ENCODE measurements around the gene FRMD8. TPM values are rescaled to one million over a fixed set of nuclear protein-coding genes. Genes with fewer than 3 reads are reported as not detected.
"Not testable (repeated sequence)": the region's sequence is repeated elsewhere in the genome, so short reads cannot be mapped to it uniquely, and the experiment has no call there.

Gene FRMD8
- total RNA-seq, 3 donors from 2014 or later (not counting 1 experiment from before 2014, with no cell fraction given), result 45.6 to 58.4 (median 57.7) TPM

DNA sequence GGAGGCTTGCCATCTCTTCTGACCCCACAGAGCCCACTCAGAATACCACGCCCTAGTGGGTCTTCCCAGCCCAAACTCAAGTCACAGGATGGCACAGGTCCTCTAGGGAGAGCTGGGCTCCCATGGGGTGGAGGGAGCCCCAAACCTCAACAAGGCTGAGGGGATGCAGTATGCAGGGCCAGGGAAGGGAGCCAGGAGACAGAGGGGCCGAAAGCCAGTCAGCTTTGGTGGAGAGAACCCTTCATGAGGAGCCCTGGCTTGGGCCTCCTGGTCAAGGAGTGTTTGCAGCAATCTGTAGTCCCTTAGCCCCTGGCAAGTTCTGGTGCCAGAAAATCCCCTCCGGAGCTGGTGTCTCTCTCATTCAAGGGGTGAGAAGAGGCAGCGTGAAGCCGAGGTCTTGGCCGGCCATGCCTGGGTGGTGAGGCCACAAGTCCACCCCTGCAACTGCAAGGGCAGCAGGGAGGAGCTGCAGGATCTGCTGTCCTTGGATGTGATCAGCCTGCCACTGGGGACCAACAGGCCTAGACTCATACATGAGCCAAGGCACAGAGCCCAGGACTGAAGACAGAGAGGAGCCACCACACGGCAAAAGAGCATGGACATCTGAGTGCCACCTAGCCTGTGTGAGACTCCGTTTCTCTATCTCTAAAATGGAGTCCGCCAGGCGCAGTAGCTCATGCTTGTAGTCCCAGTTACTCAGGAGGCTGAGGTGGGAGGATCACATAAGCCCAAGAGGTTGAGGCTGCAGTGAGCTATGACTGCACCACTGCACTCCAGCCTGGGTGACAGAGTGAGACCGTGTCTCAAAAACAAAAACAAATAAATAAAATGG, 60.2 kb downstream of the FRMD8 start:
- WGBS (ENCODE audit: insufficient coverage), result 93% methylated on average over 11 of the region's 11 CpGs
- Mint-ChIP-seq H3K27me3 (ENCODE audit: low read depth in 2 of 2) (no peaks in the 10 kb centered on the region), H3K36me3 (no peaks in the 10 kb centered on the region), H3K4me1 (peaks cover 28 to 46% of the 10 kb centered on the region in 2 donors), H3K27ac (peak overlapping the region; percentile 61 to 76), H3K9me3 (no peaks in the 10 kb centered on the region), H3K4me3 (no peak overlapping the region)
- Histone ChIP-seq H3K4me3 (ENCODE audit: low read length) (no peak overlapping the region), H3K36me3 (ENCODE audit: control insufficient read depth, insufficient read depth, low read length) (peaks cover 25% of the 10 kb centered on the region), H3K4me1 (ENCODE audit: control insufficient read depth, insufficient read depth, low read length) (peaks cover 30% of the 10 kb centered on the region), H3K27me3 (ENCODE audit: control insufficient read depth, insufficient read depth, low read length) (no peaks in the 10 kb centered on the region), H3K9me3 (ENCODE audit: control insufficient read depth, insufficient read depth, low read length) (no peaks in the 10 kb centered on the region), H3K27ac (ENCODE audit: low read length) (no peak overlapping the region)
- intact Hi-C loops (cut with micrococcal nuclease), result no loop called here
- DNase-seq (peak in 1 of 2 donors; percentile 8), ATAC-seq (no peak)
- TF ChIP-seq CTCF (IDR thresholded peaks at IDR 0.05), result no peak

DNA sequence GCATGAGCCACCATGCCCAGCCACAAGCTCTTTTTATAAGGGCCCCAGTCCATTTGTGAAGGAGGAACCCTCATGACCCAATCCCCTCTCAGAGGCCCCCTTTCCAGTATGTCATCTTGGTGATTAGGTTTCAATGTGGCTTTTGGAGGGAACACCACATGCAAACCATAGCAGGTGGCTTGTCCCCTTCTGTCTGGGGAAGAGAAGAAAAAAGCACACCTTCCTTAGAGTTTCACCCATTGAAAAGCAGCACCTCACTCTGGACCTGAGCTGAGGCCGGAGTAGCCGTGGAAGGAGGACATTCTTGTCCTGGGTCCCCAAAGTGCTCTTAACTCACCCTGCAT, 61.6 kb downstream of the FRMD8 start:
- Mint-ChIP-seq H3K27ac (peak overlapping the region in 1 of 2 donors; percentile 68), H3K4me1 (peaks cover 16 to 32% of the 10 kb centered on the region in 2 donors), H3K36me3 (no peaks in the 10 kb centered on the region), H3K9me3 (no peaks in the 10 kb centered on the region), H3K4me3 (no peak overlapping the region), H3K27me3 (ENCODE audit: low read depth in 2 of 2) (no peaks in the 10 kb centered on the region)
- intact Hi-C loops (cut with micrococcal nuclease), result no loop called here
- 96% methylated on average over 2 of the region's 2 CpGs for WGBS (ENCODE audit: insufficient coverage)
- no peaks in the 10 kb centered on the region for H3K9me3 ChIP-seq (ENCODE audit: control insufficient read depth, insufficient read depth, low read length)
- ATAC-seq, result no peak
- TF ChIP-seq CTCF (IDR thresholded peaks at IDR 0.05), result no peak
- no peak for DNase-seq
- no peak overlapping the region for H3K27ac ChIP-seq (ENCODE audit: low read length)
- H3K4me3 ChIP-seq (ENCODE audit: low read length), result no peak overlapping the region
- H3K27me3 ChIP-seq (ENCODE audit: control insufficient read depth, insufficient read depth, low read length), result no peaks in the 10 kb centered on the region
- H3K36me3 ChIP-seq (ENCODE audit: control insufficient read depth, insufficient read depth, low read length), result peaks cover 22% of the 10 kb centered on the region
- H3K4me1 ChIP-seq (ENCODE audit: control insufficient read depth, insufficient read depth, low read length), result peaks cover 20% of the 10 kb centered on the region

DNA sequence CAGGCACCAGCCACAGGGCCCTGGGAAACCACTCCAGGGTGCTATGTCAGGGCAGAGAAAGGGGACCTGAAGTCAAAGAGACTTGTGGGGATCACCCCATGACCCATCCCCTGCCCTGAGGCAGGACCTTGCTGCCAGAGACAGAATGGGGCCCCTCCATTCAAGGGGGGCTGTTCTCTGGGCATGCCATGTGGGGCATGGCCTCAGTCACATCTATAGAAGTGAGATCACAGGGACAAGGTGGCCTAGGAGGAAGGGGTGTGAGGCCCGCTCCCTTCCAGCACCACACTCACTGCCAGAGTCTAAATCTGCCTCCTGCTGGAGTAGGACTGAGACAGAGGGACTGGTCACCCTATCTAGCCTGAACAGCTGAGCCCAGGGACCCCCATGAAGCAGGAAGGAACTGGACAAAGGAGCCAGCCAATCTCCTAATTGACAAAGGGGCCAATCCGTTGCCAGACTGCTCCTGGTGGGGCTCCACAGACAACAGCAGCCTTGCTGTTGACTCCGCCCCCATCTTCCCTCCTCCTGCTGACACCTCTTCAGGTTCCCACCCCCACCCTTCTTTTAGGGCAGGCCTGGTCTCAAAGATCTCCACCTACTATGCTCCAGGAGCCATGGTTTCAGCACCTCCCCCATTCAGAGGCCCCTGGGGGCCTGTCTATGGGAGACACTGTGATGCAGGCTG, 62.1 kb downstream of the FRMD8 start:
- intact Hi-C loops (cut with micrococcal nuclease), result no loop called here
- peak in 2 of 3 donors; percentile 11 to 19 for ATAC-seq
- Histone ChIP-seq H3K27ac (ENCODE audit: low read length) (no peak overlapping the region), H3K9me3 (ENCODE audit: control insufficient read depth, insufficient read depth, low read length) (no peaks in the 10 kb centered on the region), H3K36me3 (ENCODE audit: control insufficient read depth, insufficient read depth, low read length) (peaks cover 21% of the 10 kb centered on the region), H3K4me1 (ENCODE audit: control insufficient read depth, insufficient read depth, low read length) (peaks cover 15% of the 10 kb centered on the region), H3K27me3 (ENCODE audit: control insufficient read depth, insufficient read depth, low read length) (no peaks in the 10 kb centered on the region), H3K4me3 (ENCODE audit: low read length) (no peak overlapping the region)
- TF ChIP-seq CTCF (IDR thresholded peaks at IDR 0.05), result no peak
- Mint-ChIP-seq H3K27ac (peak overlapping the region in 1 of 2 donors; percentile 68), H3K36me3 (no peaks in the 10 kb centered on the region), H3K4me1 (peaks cover 11 to 27% of the 10 kb centered on the region in 2 donors), H3K9me3 (no peaks in the 10 kb centered on the region), H3K4me3 (no peak overlapping the region), H3K27me3 (ENCODE audit: low read depth in 2 of 2) (no peaks in the 10 kb centered on the region)
- 83% methylated on average over 2 of the region's 3 CpGs for WGBS (ENCODE audit: insufficient coverage)
- DNase-seq, result peak in 1 of 2 donors; percentile 7

GRCh38 chr11:65451301-65451700, 64.9 kb downstream of the FRMD8 start:
- H3K9me3 ChIP-seq (ENCODE audit: control insufficient read depth, insufficient read depth, low read length); H3K4me3 ChIP-seq (ENCODE audit: low read length); H3K27ac ChIP-seq (ENCODE audit: low read length); H3K27me3 ChIP-seq (ENCODE audit: control insufficient read depth, insufficient read depth, low read length); H3K27ac Mint-ChIP-seq; DNase-seq; intact Hi-C loops (cut with micrococcal nuclease); H3K36me3 ChIP-seq (ENCODE audit: control insufficient read depth, insufficient read depth, low read length); H3K36me3 Mint-ChIP-seq; ATAC-seq; H3K27me3 Mint-ChIP-seq (ENCODE audit: low read depth in 2 of 2); H3K9me3 Mint-ChIP-seq; H3K4me3 Mint-ChIP-seq: not testable (repeated sequence)
- 100% methylated on average over 4 of the region's 30 CpGs for WGBS (ENCODE audit: insufficient coverage)
- H3K4me1 ChIP-seq (ENCODE audit: control insufficient read depth, insufficient read depth, low read length), result peaks cover 18% of the 10 kb centered on the region
- H3K4me1 Mint-ChIP-seq, result peaks cover 12 to 24% of the 10 kb centered on the region in 2 donors

DNA sequence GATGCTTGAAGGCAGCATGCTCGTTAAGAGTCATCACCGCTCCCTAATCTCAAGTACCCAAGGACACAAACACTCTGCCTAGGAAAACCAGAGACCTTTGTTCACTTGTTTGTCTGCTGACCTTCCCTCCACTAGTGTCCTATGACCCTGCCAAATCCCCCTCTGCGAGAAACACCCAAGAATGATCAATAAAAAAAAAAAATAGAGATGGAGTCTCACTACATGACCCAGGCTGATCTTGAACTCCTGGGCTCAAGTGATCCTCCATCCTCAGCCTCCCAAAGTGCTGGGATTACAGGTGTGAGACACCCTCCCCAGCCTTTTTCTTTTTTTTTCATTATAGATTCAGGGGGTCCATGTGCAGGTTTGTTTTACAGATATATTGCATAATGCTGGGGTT, 65.8 kb downstream of the FRMD8 start:
- H3K9me3 ChIP-seq (ENCODE audit: control insufficient read depth, insufficient read depth, low read length); H3K36me3 Mint-ChIP-seq; H3K9me3 Mint-ChIP-seq; H3K27ac Mint-ChIP-seq; H3K27me3 ChIP-seq (ENCODE audit: control insufficient read depth, insufficient read depth, low read length); intact Hi-C loops (cut with micrococcal nuclease); DNase-seq; H3K4me3 ChIP-seq (ENCODE audit: low read length); H3K4me3 Mint-ChIP-seq; H3K27me3 Mint-ChIP-seq (ENCODE audit: low read depth in 2 of 2); H3K27ac ChIP-seq (ENCODE audit: low read length); H3K36me3 ChIP-seq (ENCODE audit: control insufficient read depth, insufficient read depth, low read length); ATAC-seq: not testable (repeated sequence)
- H3K4me1 Mint-ChIP-seq, result peaks cover 11 to 21% of the 10 kb centered on the region in 2 donors
- peaks cover 18% of the 10 kb centered on the region for H3K4me1 ChIP-seq (ENCODE audit: control insufficient read depth, insufficient read depth, low read length)
- WGBS (ENCODE audit: insufficient coverage), result 100% methylated on average over 1 of the region's 3 CpGs

Data from natural killer cell (primary cell).